Coronary artery (tissue), 2 donors: ENCODE results near the gene RESP18.

Experiments
- DNase-seq: peaks from one replicate; pipeline ENCODE4 v3.0.0-alpha.2; 2017; ENCODE audit warnings: low spot score
- H3K27ac ChIP-seq, 2 donors: fragments of 200-600 bp; sonication (generic); one replicate each; pipeline ENCODE4 v1.5.1; 2016 to 2019
- H3K4me3 ChIP-seq: fragments of 200-600 bp; sonication (generic); 2 replicates; pipeline ENCODE4 v1.5.1; 2016; ENCODE audit warnings: mild to moderate bottlenecking, moderate library complexity
- TF ChIP-seq, protein P1 (sequence below): fragments of 200-600 bp; sonication (generic); IDR thresholded peaks from one replicate; pipeline ENCODE4 v1.5.1; 2019; ENCODE audit warnings: antibody characterized with exemption

RESP18 gene

DNA sequence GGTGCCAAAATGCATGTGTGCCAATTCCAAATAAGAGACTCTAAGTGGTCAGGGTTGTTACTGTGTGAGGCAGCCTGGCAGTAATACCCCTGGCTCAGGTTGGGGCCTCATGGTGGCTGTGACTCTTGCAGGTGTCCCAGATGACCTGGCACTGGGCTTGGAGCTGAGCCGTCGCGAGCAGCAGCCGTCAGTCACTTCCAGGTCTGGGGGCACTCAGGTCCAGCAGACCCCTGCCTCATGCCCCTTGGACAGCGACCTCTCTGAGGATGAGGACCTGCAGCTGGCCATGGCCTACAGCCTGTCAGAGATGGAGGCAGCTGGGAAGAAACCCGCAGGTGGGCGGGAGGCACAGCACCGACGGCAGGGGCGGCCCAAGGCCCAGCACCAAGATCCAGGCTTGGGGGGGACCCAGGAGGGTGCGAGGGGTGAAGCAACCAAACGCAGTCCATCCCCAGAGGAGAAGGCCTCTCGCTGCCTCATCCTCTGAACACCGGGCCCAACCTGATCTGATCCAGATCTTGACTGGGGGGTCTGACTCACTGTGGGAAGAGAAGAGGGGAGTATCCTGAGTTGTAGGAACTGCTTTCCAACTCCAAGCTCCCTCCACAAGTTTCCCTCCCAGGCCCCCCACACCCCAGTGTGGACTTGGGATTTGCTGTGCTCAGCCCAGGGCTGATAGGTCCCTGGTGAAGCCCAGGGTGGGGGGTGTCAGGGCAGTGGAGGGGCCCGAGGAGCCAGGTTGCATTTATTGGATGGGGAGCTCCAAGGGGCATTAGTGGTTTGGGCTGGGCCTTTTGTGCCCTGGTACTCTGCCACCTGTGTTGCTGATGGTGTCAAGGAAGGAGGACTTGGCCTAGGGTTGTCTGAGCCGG is 47.8 kb downstream of the RESP18 start:
- DNase-seq: no peak
- Histone ChIP-seq H3K4me3 (no peak overlapping the region), H3K27ac (no peak overlapping the region)
- TF ChIP-seq, protein P1, sequence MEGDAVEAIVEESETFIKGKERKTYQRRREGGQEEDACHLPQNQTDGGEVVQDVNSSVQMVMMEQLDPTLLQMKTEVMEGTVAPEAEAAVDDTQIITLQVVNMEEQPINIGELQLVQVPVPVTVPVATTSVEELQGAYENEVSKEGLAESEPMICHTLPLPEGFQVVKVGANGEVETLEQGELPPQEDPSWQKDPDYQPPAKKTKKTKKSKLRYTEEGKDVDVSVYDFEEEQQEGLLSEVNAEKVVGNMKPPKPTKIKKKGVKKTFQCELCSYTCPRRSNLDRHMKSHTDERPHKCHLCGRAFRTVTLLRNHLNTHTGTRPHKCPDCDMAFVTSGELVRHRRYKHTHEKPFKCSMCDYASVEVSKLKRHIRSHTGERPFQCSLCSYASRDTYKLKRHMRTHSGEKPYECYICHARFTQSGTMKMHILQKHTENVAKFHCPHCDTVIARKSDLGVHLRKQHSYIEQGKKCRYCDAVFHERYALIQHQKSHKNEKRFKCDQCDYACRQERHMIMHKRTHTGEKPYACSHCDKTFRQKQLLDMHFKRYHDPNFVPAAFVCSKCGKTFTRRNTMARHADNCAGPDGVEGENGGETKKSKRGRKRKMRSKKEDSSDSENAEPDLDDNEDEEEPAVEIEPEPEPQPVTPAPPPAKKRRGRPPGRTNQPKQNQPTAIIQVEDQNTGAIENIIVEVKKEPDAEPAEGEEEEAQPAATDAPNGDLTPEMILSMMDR: no peak

DNA sequence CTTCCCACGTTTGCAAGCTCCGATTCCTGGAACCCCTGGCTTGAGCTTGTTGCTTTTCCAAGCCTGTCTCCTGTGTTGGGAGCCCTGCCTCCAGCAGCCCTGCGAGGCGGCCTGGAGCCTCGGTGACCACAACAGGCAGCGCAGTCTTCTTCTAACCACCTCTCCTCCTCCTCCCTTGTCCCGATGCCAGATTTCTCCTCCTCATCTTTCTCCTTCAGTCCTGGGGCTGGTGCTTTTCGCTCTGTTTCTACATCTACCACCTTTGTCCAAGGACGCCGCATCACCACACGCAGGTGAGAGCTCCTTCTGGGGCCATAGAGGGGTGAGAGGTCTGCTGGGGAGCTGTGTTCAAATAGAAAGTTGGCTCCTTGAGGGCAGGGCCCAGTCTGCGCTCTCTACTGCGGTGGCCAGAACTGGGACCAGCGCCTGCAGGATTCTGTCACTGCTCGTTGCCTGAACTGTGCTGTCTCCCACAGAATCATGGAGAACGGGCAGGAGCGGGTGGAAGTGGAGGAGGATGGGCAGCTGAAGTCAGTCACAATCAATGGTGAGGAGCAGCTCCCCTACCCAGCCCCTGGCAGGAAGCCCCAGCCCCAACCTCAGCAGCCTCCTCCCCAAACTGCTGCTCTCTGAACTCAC is 49.5 kb downstream of the RESP18 start:
- peak overlapping the region in 1 of 2 donors; percentile 12 for H3K27ac ChIP-seq
- TF ChIP-seq, protein P1: no peak
- H3K4me3 ChIP-seq: no peak overlapping the region
- no peak for DNase-seq

DNA sequence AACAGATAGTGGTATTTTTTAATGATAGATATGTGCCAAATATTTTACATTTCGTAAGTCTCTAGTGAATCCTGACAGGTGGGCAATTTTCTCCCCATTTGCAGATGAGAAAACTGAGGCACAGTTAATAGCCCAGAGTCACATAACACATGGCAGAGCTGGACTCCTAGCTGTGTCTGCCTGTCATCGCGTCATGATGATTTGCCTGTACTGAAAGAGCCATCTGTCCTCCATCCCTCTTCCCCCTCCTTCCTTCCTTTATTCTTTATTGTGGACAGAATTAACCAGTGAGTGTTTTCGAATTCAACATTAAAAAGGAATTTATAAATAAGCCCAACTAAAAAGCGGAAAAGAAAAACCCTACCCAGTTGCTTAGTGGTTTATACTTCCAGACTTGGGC is 50.2 kb downstream of the RESP18 start:
- Histone ChIP-seq H3K27ac (no peak overlapping the region), H3K4me3 (no peak overlapping the region)
- no peak for DNase-seq
- TF ChIP-seq, protein P1: no peak

DNA sequence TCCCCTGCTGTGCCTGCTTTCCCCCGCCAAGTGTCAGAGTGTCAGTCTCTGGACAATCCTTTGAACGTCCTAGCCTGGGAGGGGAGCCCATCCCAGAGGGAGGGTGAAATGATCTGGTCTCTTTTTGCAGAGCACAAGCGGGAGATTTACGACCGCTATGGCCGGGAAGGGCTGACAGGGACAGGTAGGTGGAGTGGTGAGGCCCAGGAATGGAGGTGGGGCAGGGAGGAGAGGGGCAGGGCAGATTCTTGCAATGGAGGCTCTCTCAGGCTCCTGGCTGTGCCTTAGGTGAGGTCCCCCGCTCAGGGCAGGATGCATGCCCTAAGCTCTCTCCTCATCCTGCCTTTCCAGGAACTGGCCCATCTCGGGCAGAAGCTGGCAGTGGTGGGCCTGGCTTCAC is 51.0 kb downstream of the RESP18 start:
- Histone ChIP-seq H3K27ac (peak overlapping the region in 1 of 2 donors; percentile 99), H3K4me3 (no peak overlapping the region)
- TF ChIP-seq, protein P1: no peak
- no peak for DNase-seq

DNA sequence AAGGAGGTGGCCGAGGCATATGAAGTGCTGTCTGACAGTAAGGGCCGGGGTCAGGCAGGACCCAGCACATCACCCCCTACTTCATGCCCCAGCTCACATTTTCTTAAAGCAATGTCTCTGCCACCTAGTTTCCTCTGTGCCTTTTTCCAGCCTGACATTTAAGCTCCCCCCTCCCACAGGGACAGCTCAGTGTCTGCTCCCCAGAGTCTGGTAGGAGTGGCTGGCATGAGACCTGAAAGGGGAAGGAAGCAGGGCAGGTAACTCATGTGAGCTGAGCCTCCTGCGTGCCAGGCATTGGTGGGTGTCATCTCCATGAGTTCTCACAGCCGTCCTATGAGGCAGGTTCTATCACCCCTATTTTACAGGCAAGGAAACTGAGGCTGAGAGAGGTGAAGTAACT is 51.9 kb downstream of the RESP18 start:
- DNase-seq: no peak
- TF ChIP-seq, protein P1: no peak
- Histone ChIP-seq H3K27ac (peak overlapping the region; percentile 99), H3K4me3 (peak overlapping the region; percentile 93)

DNA sequence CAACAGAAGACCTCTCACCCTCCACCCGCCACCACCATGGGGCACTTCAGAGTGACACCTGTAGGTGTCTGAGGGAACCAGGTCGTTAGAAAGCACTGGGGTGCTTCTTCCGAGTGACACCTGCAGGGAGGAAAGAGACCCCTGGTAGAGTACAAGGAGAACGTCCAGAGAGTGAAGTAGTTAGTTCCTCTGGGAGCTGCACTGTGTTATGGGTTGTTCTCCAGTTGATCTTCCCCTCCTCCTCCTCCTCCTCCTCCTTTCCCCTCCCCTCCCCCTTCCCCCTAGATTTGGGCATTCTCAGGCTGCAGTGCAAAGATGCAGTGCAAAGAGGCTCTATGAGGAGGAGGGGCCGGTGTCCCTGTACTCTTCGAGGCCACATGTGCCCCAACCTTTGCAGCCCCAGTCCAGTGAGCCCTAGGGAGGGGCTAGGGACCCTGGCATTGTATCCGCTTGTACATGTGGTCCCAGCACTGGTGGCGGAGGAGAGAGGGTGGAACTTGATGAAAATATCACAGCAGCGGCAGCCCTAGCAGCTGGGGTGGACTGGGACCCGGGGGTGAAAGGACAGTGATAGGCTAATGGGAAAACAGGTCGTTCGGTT is 52.5 kb downstream of the RESP18 start:
- Histone ChIP-seq H3K27ac (peak overlapping the region; percentile 99), H3K4me3 (peak overlapping the region; percentile 93)
- no peak for DNase-seq
- TF ChIP-seq, protein P1: no peak
